HepG2 (cell line): Measurements from ENCODE around the gene FOXP3. TPM values are rescaled to one million over a fixed set of nuclear protein-coding genes. Genes with fewer than 3 reads are reported as not detected.

ENCODE experiments used
- ATAC-seq: fragments of 200-7000 bp; cut with Tn5 transposase; 3 replicates; pipeline ENCODE4 v1.9.1; 2020; ENCODE audit warnings: mild to moderate bottlenecking, moderate library complexity
- BruUV-seq: library from RNA; stranded (reverse); fragments of 400-500 nt; replicated peaks from 2 replicates; lab custom pipeline; 2021; lab: Mats Ljungman, UMichigan
- CTCF ChIA-PET: fragments of 300-600 bp; formaldehyde crosslinking; extraction: SDS; loops from one replicate; lab custom pipeline; 2021; ENCODE audit warnings: low total read pairs, inconsistent platforms, low intra/inter-chr PET ratio; lab: Yijun Ruan, JAX
- POLR2A ChIA-PET: fragments of 350-600 bp; sonication (Branson Sonifier 250); formaldehyde crosslinking; loops from one replicate; lab custom pipeline; 2020; ENCODE audit warnings: antibody characterized with exemption, inconsistent platforms; lab: Yijun Ruan, JAX
- DNase-seq: peaks from one replicate; pipeline ENCODE4 v3.0.0-alpha.2; 2015; ENCODE audit warnings: low spot score
- FAIRE-seq: peaks from 3 replicates; lab custom pipeline; 2011; peaks lifted over from hg19 to GRCh38; lab: Jason Lieb, UNC
- H2AFZ ChIP-seq: one replicate; pipeline ENCODE4 v1.6.1; 2011; ENCODE audit warnings: low read length, inconsistent platforms
- H3K27ac ChIP-seq: fragments of 300-600 bp; 3 replicates; pipeline ENCODE4 v1.8.0; 2011; ENCODE audit warnings: mixed run types, mild to moderate bottlenecking, mixed read lengths, low read length, inconsistent platforms; ENCODE audit not compliant: insufficient read depth; ENCODE audit errors: extremely low read length
- H3K27me3 ChIP-seq, 2 experiments: fragments of 200-600 bp in 1 of 2; 2 replicates in 1 of 2; 3 replicates in 1 of 2; pipeline versions ENCODE4 v1.6.0 to v1.8.0; 2011; ENCODE audit warnings: low read length in 2 of 2, mild to moderate bottlenecking in 2 of 2, moderate library complexity in 2 of 2, inconsistent platforms in 1 of 2; ENCODE audit not compliant: insufficient read depth in 2 of 2, control insufficient read depth in 1 of 2
- H3K36me3 ChIP-seq, 2 experiments: fragments of 200-600 bp in 1 of 2; replicated peaks in 1 of 2; 2 replicates in 1 of 2; 3 replicates in 1 of 2; pipeline versions ENCODE4 v1.5.1 to v1.8.0; 2011; ENCODE audit warnings: low read length in 2 of 2, inconsistent platforms in 1 of 2; ENCODE audit not compliant: insufficient read depth in 2 of 2, control insufficient read depth in 1 of 2
- H3K4me1 ChIP-seq: 2 replicates; pipeline ENCODE4 v1.5.1; 2012; ENCODE audit warnings: low read length, inconsistent platforms; ENCODE audit not compliant: insufficient read depth
- H3K4me2 ChIP-seq: 2 replicates; pipeline ENCODE4 v1.6.0; 2011; ENCODE audit warnings: low read depth, low read length, inconsistent platforms
- H3K4me3 ChIP-seq, 3 experiments: fragments of 200-600 bp in 1 of 3; sonication (generic), shearing (Covaris generic) in 1 of 3; replicated peaks in 1 of 3; 2 replicates each; pipeline ENCODE4 v1.5.1; 2011 to 2016; ENCODE audit warnings: low read length in 3 of 3, inconsistent platforms in 2 of 3, low read depth in 2 of 3, mild to moderate bottlenecking in 2 of 3, control low read depth in 1 of 3, mixed read lengths in 1 of 3; ENCODE audit not compliant: insufficient read depth in 1 of 3
- H3K79me2 ChIP-seq: one replicate; pipeline ENCODE4 v1.6.1; 2011; ENCODE audit warnings: low read length, inconsistent platforms; ENCODE audit not compliant: insufficient read depth
- H3K9ac ChIP-seq: 2 replicates; pipeline ENCODE4 v1.6.0; 2011; ENCODE audit warnings: mild to moderate bottlenecking, low read depth, low read length, inconsistent platforms; ENCODE audit not compliant: insufficient read depth
- H3K9me3 ChIP-seq: 2 replicates; pipeline ENCODE4 v1.5.1; 2012; ENCODE audit warnings: mild to moderate bottlenecking, low read length
- H4K20me1 ChIP-seq: 2 replicates; pipeline ENCODE4 v1.6.0; 2011; ENCODE audit warnings: inconsistent platforms, mild to moderate bottlenecking, low read length, moderate library complexity; ENCODE audit not compliant: insufficient read depth
- ADNP ChIP-seq: sonication (generic); formaldehyde crosslinking; IDR thresholded peaks from 2 replicates; pipeline ENCODE4 v1.4.0; 2020; ENCODE audit warnings: missing genetic modification reagents
- ATF7-NPFF ChIP-seq: sonication (generic); formaldehyde crosslinking; IDR thresholded peaks from 2 replicates; pipeline ENCODE4 v1.8.1; 2023; ENCODE audit warnings: mild to moderate bottlenecking, low read depth, missing genetic modification reagents, moderate library complexity
- CREB1 ChIP-seq, 2 experiments: fragments of 450-650 bp in 1 of 2; IDR thresholded peaks; 2 replicates each; pipeline ENCODE4 v1.6.1; 2016 to 2017; ENCODE audit warnings: control low read depth in 1 of 2, mild to moderate bottlenecking in 1 of 2, missing compliant biosample characterization in 1 of 2, missing genetic modification characterization in 1 of 2
- GPN1 ChIP-seq: sonication (generic); formaldehyde crosslinking; IDR thresholded peaks from 2 replicates; pipeline ENCODE4 v1.5.1; 2020; ENCODE audit warnings: missing genetic modification reagents, borderline replicate concordance
- KLF12 ChIP-seq: sonication (generic); formaldehyde crosslinking; IDR thresholded peaks from 2 replicates; pipeline ENCODE4 v1.4.0; 2020; ENCODE audit warnings: missing genetic modification reagents, borderline replicate concordance
- PCBP1 ChIP-seq: fragments of 200-400 bp; formaldehyde crosslinking; IDR thresholded peaks from 2 replicates; pipeline ENCODE4 v1.6.1; 2017; ENCODE audit warnings: mild to moderate bottlenecking, low read depth, low read length, borderline replicate concordance
- POGZ ChIP-seq: sonication (generic); formaldehyde crosslinking; IDR thresholded peaks from 2 replicates; pipeline ENCODE4 v1.4.0; 2020; ENCODE audit warnings: mild to moderate bottlenecking, missing genetic modification reagents
- POLR2G ChIP-seq: fragments of 200-400 bp; formaldehyde crosslinking; IDR thresholded peaks from 2 replicates; pipeline ENCODE4 v1.6.1; 2018; ENCODE audit warnings: mild to moderate bottlenecking, low read depth, low read length, moderate library complexity
- RFX3 ChIP-seq: IDR thresholded peaks from 2 replicates; pipeline ENCODE4 v1.6.1; 2016; ENCODE audit warnings: missing biosample characterization, missing genetic modification reagents
- ZNF101 ChIP-seq: sonication (generic); formaldehyde crosslinking; IDR thresholded peaks from 2 replicates; pipeline ENCODE4 v1.4.0; 2020; ENCODE audit warnings: mild to moderate bottlenecking, low read depth, missing genetic modification reagents, borderline replicate concordance
- WGBS: methylation state at CpG from one replicate; pipeline ENCODE4 v1.1.6; 2017; ENCODE audit warnings: low lambda C conversion rate; 5-methylcytosine and 5-hydroxymethylcytosine counted together
- in situ Hi-C: cut with HindIII; loops from 2 replicates; pipeline ENCODE4 v1.10.0; 2017; ENCODE audit warnings: low pct_unique_long_range_greater_than_20kb; ENCODE audit not compliant: extremely low pct_ligation_motif_present
- intact Hi-C: fragments of 100-400 bp; cut with micrococcal nuclease; formaldehyde crosslinking; loops from one replicate; pipeline ENCODE4 v1.10.0; 2022; ENCODE audit not compliant: unreplicated experiment
- polyA plus RNA-seq, 8 experiments: library from polyadenylated mRNA; depleted of rRNA in 3 of 8; stranded (reverse) in 7 of 8; unstranded in 1 of 8; fragments of >200 nt; fragmentation: Illumina TruSeq in 4 of 8; extraction: Trizol in 4 of 8; gene quantifications; 2 replicates each; pipeline versions ENCODE4 v1.2.1 to v1.2.3, GENCODE V29; 2011 to 2016; ENCODE audit warnings: low read depth in 4 of 8, missing spikeins in 1 of 8, mixed read lengths in 1 of 8; ENCODE audit not compliant: insufficient read depth in 1 of 8
- total RNA-seq, 5 experiments: library from RNA; depleted of rRNA; stranded (reverse); fragments of >200 nt; fragmentation: Illumina TruSeq; extraction: Trizol; gene quantifications; 2 replicates each; pipeline ENCODE4 v1.2.3, GENCODE V29; 2016; ENCODE audit warnings: low read depth in 1 of 5

The FOXP3 gene
- total and polyA plus RNA-seq, 2 of the 13 experiments (the other 11 are each of a cell fraction or from before 2014, with no cell fraction given) = 0.04 TPM; not detected in 1

- TF ChIP-seq PCBP1 (no peak), ZNF101 (CRISPR knock-in tag) (no peak), POGZ (CRISPR knock-in tag) (no peak), GPN1 (CRISPR knock-in tag) (no peak)
Observed at GRCh38 chrX:49205443-49205842, 59.1 kb downstream of the FOXP3 start (continued).

GRCh38 chrX:49204709-49205108, 59.8 kb downstream of the FOXP3 start:
- no peaks in the 10 kb centered on the region for H3K36me3 ChIP-seq
- intact Hi-C loops (no loop called here), in situ Hi-C loops (no loop called here)
- H2AFZ ChIP-seq = no peak overlapping the region
- H4K20me1 ChIP-seq = no peaks in the 10 kb centered on the region
- no peak for FAIRE-seq
- no peak for ATAC-seq
- 21% methylated on average over 4 of the region's 4 CpGs for WGBS
- TF ChIP-seq KLF12 (CRISPR knock-in tag) (no peak), ADNP (CRISPR knock-in tag) (no peak), POLR2G (no peak), CREB1 (IDR thresholded peaks at IDR 0.05) (no peak), CREB1 (CRISPR knock-in tag; IDR thresholded peaks at IDR 0.05) (no peak), ATF7-NPFF (CRISPR knock-in tag) (no peak), RFX3 (CRISPR knock-in tag) (no peak)
- H3K4me3 ChIP-seq = no peak overlapping the region
- BruUV-seq = no TSS peak
- no peaks in the 10 kb centered on the region for H3K27me3 ChIP-seq
- H3K79me2 ChIP-seq = no peaks in the 10 kb centered on the region
- ChIA-PET CTCF (no interaction called here), POLR2A (no interaction called here)
- H3K27ac ChIP-seq = no peak overlapping the region
- DNase-seq = no peak
- no peak overlapping the region for H3K9ac ChIP-seq
- peaks cover 11% of the 10 kb centered on the region for H3K4me1 ChIP-seq
- no peaks in the 10 kb centered on the region for H3K9me3 ChIP-seq
- no peak overlapping the region for H3K4me2 ChIP-seq
